ENCODE results near the gene CCDC184.

- TF ChIP-seq HDGF (IDR thresholded peaks at IDR 0.05; ENCODE audit: borderline replicate concordance) (no peak), BHLHE40 (IDR thresholded peaks at IDR 0.05; ENCODE audit: borderline replicate concordance) (no peak)
Observed at GRCh38 chr12:48183091-48183875, at the start of gene CCDC184.
